ENCODE data around the gene TMEM43. TPM values are rescaled to one million over a fixed set of nuclear protein-coding genes. Genes with fewer than 3 reads are reported as not detected.
"Not testable (repeated sequence)": the region's sequence is repeated elsewhere in the genome, so short reads cannot be mapped to it uniquely, and the experiment has no call there.

The TMEM43 gene, protein sequence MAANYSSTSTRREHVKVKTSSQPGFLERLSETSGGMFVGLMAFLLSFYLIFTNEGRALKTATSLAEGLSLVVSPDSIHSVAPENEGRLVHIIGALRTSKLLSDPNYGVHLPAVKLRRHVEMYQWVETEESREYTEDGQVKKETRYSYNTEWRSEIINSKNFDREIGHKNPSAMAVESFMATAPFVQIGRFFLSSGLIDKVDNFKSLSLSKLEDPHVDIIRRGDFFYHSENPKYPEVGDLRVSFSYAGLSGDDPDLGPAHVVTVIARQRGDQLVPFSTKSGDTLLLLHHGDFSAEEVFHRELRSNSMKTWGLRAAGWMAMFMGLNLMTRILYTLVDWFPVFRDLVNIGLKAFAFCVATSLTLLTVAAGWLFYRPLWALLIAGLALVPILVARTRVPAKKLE
- total RNA-seq = 99.3 TPM
- long read RNA-seq, transcript TMEM43-201 (12 exons, 3,341 nt) = major isoform, 230 of 298 reads
- long read RNA-seq, partial matches to known transcripts = 48 of 298 reads
- long read RNA-seq, other reads (novel, unspliced or antisense) = 20 of 298 reads

DNA sequence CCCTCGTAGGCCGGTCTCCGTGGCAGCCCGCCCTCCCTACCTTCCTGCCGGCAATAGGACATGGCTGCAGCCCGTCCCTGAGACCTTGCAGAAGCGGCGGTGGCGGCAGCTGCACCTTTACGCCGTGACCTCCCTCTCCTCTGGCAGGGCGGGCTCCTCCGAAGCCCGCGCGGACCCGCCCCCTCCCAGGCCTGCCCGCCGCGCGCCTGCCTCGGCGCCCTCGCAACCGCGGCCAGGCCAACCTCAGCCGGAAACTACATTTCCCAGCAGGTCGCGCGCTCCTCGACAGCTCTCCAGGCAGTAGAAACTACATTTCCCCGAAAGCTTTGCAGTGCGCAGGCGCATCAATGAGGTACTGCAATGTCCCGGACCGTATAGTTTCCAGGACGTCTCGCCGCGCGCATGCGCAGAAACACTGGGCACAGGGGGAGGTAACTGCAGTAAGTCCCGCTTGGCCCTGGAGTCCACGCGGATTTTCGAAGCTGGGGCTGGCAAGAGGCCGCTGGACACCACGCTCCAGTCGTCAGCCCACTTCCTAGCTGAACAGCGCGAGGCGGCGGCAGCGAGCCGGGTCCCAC lies at the start of gene TMEM43, which contains the start of gene CHCHD4:
TMEM43 (plus strand) TSS at position 438 of the 578 bp plus-strand sequence. CDS start 142 bp downstream, outside the sequence.
CHCHD4 (minus strand) TSS at position 256 of the 578 bp plus-strand sequence; CDS start at position 62, 194 bp downstream.
- peak; percentile 100 for DNase-seq (ENCODE audit: low spot score)

DNA sequence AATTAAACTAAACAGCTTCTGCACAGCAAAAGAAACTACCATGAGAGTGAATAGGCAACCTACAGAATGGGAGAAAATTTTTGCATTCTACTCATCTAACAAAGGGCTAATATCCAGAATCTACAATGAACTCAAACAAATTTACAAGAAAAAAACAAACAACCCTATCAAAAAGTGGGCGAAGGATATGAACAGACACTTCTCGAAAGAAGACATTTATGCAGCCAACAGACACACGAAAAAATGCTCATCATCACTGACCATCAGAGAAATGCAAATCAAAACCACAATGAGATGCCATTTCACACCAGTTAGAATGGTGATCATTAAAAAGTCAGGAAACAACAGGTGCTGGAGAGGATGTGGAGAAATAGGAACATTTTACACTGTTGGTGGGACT lies 49.6 kb upstream of the TMEM43 start:
- not testable (repeated sequence) for DNase-seq (ENCODE audit: low spot score)

DNA sequence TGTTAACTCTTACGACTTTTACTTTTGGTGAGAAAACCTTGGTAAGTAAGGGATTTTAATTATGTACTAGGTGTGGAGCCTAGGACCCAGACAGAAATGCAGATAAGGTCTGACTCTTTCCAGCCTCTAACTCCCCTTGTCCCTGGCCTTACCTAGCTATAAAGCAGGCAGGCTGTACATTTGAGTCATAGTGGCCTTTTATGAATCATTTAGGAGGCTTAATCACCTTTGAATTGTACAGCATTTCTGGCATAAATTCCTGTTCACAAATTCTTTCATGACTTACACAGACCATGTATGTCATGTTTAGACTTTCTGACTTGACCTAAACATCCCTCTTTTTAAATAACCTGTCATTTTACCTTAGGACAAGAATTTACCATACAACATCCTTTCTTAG lies 47.5 kb upstream of the TMEM43 start:
- no peak for DNase-seq (ENCODE audit: low spot score)

DNA sequence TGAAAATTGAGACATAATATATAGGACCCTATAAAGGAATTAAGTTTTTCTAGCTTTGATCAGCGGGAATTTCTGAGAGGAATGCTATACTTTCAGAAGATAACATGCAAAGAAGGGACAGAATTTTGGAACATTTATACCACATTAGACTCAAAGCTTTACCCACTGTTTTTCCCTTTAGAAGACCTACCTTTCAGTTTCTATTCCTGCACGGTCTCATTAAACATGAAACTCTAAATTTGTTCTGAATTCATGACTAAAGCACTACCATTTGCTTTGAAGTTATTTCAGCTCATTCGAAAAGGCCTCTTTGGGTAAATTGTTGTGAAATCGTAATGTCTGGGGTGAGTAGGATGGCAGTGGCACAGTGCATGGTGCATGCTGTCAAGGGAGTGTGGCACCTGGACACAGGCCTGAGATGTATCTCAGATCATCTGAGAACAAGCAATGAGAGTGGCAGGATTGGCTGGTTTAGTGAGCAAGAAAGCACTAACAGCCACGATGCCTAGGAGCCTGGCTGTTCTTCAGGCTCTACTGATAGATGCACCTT lies 42.7 kb upstream of the TMEM43 start:
- DNase-seq (ENCODE audit: low spot score) = no peak

DNA sequence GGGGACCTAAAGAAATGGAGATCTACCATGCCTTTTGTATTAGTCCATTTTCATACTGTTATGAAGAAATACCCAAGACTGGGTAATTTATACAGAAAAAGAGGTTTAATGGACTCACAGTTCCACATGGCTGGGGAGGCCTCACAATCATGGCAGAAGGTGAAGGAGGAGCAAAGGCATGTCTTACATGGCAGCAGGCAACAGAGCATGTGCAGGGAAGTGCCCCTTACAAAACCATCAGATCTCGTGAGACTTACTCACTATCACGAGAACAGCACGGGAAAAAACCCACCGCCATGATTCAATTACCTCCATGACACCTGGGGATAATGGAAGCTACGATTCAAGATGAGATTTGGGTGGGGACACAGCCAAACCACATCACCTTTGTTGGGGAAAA lies 37.4 kb upstream of the TMEM43 start:
- not testable (repeated sequence) for DNase-seq (ENCODE audit: low spot score)

DNA sequence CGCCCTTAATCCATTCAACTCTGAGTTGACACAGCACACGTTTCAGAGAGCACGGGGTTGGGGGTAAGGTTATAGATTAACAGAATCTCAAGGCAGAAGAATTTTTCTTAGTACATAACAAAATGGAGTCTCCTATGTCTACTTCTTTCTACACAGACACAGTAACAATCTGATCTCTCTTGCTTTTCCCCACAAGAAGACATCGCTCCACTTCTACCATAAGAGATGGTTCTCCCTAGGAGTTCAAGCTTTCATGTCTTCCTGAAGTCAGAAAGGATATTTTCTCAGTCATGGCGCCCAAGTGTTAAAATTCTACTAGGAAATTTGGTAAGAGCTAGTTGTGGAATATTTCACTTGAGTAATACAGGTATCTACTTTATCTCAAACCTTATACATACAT lies 32.9 kb upstream of the TMEM43 start:
- not testable (repeated sequence) for DNase-seq (ENCODE audit: low spot score)

DNA sequence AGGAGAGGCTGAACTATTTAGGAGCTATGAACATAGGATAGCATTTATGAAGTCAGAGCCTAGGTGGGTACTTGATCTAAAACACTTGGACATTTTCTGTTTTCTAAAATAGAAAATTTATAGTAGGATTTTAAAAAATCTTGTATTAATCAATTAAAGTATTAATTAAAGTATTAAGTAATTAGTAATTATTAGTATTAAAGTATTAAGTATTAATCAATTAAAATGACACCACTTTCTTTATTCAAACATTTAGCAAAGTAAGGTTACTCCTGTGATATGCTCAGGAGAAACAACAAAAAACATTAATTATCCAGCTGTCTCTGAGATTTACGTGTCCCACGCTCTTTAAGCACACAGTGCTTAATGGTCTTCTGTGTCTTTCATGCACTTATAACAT lies 32.4 kb upstream of the TMEM43 start:
- no peak for DNase-seq (ENCODE audit: low spot score)

DNA sequence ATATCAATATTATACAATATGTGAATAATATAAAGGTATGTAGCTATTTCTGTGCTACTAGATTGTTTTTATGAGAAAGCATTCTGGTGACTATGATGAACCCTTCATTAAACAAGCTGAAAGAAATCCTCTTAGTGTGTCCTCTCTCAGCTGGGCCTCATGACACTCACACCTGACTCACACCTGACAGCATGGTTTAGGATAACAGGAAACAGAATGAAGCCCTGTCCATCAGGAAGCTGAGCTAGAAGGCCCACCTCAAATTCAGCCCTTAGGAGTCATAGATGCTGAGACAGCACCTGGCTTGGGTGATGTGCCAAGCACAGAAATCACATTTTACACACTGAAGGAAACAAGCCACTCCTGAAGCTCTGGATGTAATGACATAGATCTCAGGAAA lies 31.0 kb upstream of the TMEM43 start:
- no peak for DNase-seq (ENCODE audit: low spot score)

DNA sequence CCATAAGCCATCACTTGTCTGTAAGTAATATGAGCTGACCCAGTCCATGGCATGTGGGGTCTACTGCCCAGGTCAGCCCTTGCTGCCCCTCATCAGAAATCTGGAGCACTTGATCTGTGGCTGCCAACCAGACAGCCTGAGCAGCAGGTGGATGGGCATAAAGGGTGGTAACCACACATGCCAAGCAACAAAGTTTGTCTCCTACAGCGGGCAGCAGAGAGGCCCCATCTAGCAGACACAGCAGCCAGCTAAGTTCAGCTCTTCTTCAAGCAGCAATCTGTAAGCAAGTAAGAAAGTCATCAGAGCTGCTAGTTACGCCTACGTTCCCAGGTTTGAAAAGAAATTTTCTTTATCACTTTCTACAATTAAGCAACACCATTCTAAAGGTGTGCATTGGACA lies 28.1 kb upstream of the TMEM43 start:
- no peak for DNase-seq (ENCODE audit: low spot score)

DNA sequence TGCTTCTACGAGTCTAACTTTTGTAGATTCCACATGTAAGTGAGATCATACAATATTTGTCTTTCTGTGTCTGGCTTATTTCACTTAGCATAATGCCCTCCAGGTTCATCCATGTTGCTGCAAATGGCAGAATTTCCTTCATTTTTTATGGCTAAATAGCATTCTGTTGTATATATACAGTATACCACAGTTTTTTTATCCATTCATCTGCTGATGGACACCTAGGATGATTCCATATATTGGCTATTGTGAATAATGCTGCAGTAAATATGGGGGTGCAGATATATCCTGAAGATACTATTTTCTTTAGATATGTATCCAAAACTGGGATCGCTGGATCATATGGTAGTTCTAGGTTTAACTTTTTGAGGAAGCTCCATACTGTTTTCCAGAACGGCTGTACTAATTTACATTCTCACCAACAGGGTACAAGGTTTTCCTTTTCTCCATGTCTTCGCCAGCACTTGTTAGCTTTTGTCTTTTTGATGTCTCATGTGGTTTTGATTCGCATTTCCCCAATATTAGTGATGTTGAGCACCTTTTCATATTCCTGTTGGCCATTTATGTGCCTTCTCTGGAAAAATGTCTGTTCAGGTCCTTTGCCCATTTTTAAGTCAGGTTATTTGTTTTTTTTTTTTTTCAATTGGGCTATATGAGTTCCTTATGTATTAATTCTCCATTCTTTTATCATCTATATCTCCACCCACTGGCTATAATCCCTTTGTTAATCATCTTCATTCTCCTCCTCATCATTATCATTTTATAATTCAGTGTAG lies 27.0 kb upstream of the TMEM43 start:
- DNase-seq (ENCODE audit: low spot score) = no peak

DNA sequence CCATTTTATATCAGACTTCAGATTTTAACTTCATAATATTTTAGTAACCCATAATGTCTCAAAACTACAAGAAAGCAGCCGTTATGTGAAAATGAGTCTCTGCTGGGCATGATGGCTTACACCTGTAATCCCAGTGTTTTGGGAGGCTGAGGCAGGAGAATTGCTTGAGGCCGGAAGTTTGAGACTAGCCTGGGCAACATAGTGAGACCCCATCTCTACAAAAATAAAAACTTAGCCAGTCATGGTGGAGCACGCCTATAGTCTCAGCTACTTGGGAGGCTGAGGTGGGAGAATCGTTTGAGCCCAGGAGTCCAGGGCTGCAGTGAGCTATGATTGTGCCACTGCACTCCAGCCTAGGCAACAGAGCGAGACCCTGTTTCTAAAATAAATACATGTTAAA lies 15.0 kb upstream of the TMEM43 start:
- DNase-seq (ENCODE audit: low spot score) = not testable (repeated sequence)

DNA sequence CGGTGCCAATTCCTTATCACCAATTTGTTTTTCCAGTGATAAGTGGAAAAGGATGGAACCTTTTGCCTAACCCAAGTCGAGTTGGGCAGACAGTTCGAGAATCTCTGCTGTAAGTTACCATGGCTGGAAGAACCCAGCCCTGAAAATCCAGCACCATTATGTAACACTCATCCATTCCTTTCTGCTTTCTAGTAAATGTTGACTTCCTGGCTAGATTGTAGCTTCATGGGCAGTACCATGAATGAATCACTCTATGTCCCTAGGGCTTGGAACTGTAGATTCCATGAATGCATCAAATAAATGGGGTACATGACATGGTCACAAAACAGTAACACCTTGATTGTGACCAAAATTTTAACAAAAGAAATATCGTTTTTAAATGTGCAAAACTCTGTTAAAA lies 14.2 kb upstream of the TMEM43 start:
- no peak for DNase-seq (ENCODE audit: low spot score)

DNA sequence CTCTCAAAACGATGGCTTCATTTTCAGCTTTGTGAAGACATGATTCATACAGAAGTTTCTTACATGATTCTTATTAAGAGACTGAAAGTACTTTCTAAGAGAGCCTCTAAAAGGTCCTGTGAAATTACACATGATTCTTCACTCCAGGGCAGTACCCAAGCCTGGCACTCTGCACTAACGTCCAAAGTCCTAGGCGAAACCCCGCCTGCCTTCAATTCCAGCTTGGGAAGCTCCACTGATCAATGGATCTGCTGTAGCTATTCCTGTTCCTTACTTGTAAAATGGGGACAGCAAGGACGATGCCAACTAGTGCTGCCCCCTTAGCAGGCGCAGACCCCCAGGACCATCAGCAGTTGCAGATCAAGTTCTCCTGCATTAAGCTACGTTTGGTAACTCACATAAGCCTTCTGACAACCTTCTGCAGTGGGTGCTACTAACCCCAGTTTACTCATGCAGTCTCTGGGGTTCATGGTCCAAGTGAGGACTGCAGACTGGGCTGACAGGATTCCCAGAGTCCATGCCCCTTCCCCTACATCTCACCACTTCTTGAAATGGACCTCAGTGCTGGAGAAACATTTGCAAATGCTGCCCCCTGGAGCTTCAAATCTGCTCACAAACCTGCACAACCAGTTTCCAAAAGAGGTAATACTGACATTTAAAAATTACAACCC lies 10.8 kb upstream of the TMEM43 start:
- no peak for DNase-seq (ENCODE audit: low spot score)

DNA sequence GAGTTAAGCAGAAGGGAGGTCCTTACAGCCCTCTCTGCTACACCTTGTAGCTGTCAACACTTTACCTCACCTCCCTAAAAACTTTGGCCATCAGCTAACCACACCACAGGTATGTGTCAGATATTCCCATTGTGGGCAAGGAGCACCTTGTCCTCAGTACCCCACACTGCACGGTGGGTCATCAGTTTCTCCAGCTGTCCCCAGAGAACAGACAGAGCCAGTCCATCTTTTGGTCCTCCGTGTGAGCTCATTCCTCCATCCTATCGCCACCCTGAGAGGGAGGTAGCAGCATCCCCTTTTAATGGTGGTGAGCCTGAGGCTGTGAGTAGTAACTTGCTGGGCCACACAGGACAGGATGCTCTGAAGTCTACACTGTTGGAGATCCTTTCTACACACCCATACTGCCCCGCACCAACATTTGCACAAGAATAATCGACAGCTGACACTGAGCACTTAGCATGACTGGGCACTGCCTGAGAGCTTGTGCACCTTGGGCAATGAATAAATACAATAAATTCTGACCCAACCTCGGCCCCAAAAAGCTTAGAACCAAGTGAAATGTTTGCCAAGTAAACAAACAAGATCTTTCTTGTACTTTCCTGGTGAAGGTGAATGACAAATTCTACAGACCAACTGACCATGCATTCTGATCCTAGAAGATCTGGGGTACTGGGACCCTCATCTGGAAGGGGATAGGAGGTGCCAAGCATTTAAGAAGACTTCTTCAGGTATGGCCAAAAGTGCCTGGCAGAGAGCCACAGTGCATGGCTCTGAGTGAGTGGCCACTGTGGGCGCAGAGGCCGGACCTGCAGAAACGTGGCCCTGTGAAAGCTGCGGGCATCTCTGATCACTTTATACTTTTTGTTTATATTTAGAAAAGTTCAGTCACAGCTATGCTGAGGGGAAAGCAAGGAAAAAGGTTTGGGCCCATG lies 7.1 kb upstream of the TMEM43 start:
- DNase-seq (ENCODE audit: low spot score) = peak; percentile 45

DNA sequence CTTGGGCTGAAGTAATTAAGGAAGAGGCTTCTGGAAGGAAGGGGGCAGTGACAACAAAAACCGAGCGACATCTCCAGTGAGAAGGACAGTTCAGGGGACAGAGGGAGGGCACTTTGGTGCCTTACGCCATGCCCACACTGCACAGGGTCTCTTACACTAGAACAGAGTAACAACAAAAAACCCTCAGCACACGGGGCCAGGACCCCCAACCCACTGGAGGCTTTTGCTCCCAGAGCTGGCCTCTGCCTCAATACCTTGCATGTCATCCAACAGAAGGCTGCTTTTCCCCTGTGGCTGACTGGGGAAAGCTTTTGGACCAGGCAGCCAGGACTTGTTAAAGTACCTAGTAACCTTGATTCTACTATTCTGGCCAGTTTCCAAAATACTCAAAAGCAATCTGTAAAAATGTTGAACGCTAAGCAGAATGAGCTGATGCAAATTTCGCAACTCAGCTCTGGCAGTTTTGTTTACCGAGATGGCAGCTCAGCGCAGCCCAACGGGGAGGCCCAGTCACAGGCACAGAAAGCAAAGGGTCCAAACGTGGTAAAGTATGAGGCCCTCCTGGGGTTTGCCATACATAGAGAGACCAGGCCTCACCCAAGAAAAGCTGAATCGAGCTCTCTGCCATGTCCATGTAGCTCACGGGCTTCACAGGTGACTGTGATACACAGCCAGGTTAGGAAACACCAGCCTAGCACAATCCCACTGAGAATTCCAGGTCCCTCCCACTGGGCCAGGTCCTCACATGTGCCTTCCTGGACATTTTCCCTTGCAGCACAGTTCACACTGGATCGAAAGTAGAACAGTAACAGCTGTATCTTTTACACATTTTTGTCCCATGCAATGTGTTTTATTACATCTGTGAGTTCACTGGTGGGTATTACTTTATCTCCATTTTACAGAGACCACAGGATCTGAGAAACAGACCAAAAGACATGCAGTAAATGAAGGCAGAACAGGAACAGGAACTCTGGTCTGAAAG lies 6.2 kb upstream of the TMEM43 start:
- DNase-seq (ENCODE audit: low spot score) = peak; percentile 62

DNA sequence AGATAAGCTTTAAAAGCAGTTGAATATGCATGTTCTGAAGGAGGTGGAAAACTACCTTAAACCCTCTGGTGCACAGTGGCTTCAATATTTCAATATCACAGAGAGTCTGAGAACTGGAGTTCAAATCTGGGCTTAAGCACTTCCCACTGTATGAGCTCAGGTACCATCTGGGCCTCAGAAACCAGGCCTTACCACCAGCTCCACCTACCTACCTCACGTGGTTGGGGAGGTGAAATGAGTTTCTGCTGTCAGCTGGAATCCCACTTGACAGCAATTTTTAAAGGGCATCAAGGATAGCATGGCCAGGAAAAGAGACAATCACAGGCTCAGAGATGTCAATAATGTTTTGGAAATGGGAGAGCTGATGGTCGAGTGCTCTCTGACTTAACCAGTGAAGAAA lies 5.2 kb upstream of the TMEM43 start:
- no peak for DNase-seq (ENCODE audit: low spot score)

DNA sequence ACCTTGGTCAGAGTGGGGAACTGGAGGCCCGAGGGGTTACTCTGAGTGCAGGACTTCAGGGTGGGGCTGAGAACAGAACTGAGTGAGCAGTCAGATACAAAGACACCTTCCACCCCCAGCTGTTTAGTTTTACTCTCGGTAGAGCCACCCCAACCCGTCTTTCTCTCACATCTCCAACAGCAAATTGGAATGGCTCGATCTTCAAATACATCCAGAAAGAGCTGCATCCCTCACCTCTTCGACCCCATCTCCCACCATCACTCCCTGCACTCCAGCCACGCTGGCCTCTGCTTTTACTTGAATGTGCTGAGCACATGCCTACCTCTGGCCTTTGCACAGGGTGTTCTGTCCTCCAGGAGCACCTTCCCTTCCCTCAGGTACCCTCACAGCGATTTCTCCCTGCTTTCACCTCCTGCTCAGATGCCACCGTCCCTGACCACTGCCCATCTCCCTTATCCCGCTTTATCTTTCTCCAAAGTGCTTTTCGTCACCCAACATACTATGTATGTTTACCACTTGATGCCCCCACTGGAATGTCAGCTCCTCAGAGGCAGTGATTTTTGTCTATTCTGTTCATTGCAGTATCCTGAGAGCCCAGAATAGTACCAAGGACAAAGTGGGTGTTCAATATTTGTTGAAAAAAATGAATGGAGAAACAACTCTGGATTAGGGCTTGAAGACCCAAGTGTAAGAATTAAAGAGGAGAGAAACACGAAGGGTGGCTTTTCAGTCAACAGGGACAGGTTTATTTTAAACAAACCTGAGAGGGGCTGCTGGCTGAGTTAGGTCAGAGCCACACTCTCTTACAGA lies 4.5 kb upstream of the TMEM43 start:
- DNase-seq (ENCODE audit: low spot score) = no peak

Measured in mesenteric fat pad (tissue), 1 donor.